Endodermal cell (in vitro differentiated cells): ENCODE results near the gene ARHGEF12. TPM values are rescaled to one million over a fixed set of nuclear protein-coding genes. Genes with fewer than 3 reads are reported as not detected.
A peak's percentile ranks its signal among the peaks of the same experiment; 100 is the strongest.

Experiments used
- DNase-seq: peaks from one replicate; pipeline ENCODE4 v3.0.0-alpha.2; 2017
- H3K27ac ChIP-seq: 2 replicates; pipeline ENCODE4 v1.5.1; 2013; ENCODE audit warnings: mild to moderate bottlenecking, low read depth, low read length, moderate library complexity
- H3K27me3 ChIP-seq: 2 replicates; pipeline ENCODE4 v1.6.1; 2013; ENCODE audit warnings: mild to moderate bottlenecking, low read length, moderate library complexity; ENCODE audit not compliant: insufficient read depth, control insufficient read depth, poor library complexity, severe bottlenecking
- H3K36me3 ChIP-seq: 2 replicates; pipeline ENCODE4 v1.7.0; 2013; ENCODE audit warnings: mild to moderate bottlenecking, low read length, moderate library complexity; ENCODE audit not compliant: control insufficient read depth, insufficient read depth
- H3K4me1 ChIP-seq: one replicate; pipeline ENCODE4 v1.7.0; 2013; ENCODE audit warnings: low read length; ENCODE audit not compliant: control insufficient read depth, insufficient read depth
- H3K4me3 ChIP-seq: 2 replicates; pipeline ENCODE4 v1.5.1; 2013; ENCODE audit warnings: mild to moderate bottlenecking, low read length, moderate library complexity
- H3K9ac ChIP-seq: 2 replicates; pipeline ENCODE4 v1.6.1; 2013; ENCODE audit warnings: mild to moderate bottlenecking, low read length, moderate library complexity; ENCODE audit not compliant: poor library complexity, severe bottlenecking; ENCODE audit errors: extremely low read depth
- H3K9me3 ChIP-seq: 2 replicates; pipeline ENCODE4 v1.6.1; 2013; ENCODE audit warnings: mild to moderate bottlenecking, low read length, moderate library complexity; ENCODE audit not compliant: control insufficient read depth
- H3K27ac Mint-ChIP-seq: 2 replicates; pipeline ENCODE4 v1.8.0; 2020; ENCODE audit warnings: mixed read lengths
- H3K27me3 Mint-ChIP-seq: 2 replicates; pipeline ENCODE4 v1.8.0; 2021; ENCODE audit warnings: mild to moderate bottlenecking, mixed read lengths; ENCODE audit not compliant: insufficient read depth
- H3K36me3 Mint-ChIP-seq: 2 replicates; pipeline ENCODE4 v1.8.0; 2020; ENCODE audit warnings: low read depth, mixed read lengths
- H3K4me1 Mint-ChIP-seq: 2 replicates; pipeline ENCODE4 v1.8.0; 2020; ENCODE audit warnings: mixed read lengths
- H3K4me3 Mint-ChIP-seq: 2 replicates; pipeline ENCODE4 v1.8.0; 2020; ENCODE audit warnings: mild to moderate bottlenecking, moderate library complexity, mixed read lengths
- H3K9me3 Mint-ChIP-seq: 2 replicates; pipeline ENCODE4 v1.8.0; 2020; ENCODE audit warnings: mild to moderate bottlenecking, mixed read lengths
- WGBS, 2 experiments: methylation state at CpG; one replicate each; pipeline versions ENCODE4 v1.1.5 to v1.1.7; 2013; ENCODE audit warnings: missing lambda C conversion rate in 2 of 2, mixed read lengths in 1 of 2; ENCODE audit not compliant: insufficient coverage in 1 of 2, insufficient read length in 1 of 2; 5-methylcytosine and 5-hydroxymethylcytosine counted together
- total RNA-seq, 2 donors: library from RNA; stranded (reverse); fragmentation: NEBNext Ultra II Directional in 1 of 2; extraction: Animal tissue kit (Norgen Biotek cat#: 25700) in 1 of 2; gene quantifications; 2 replicates in 1 of 2; 3 replicates in 1 of 2; pipeline ENCODE4 v1.2.1, GENCODE V29; 2021
- TF ChIP-seq, protein P1 (sequence below): fragments of 200-600 bp; sonication (generic); conservative IDR thresholded peaks from 2 replicates; pipeline ENCODE4 v1.5.0; 2021; ENCODE audit warnings: antibody characterized with exemption, mild to moderate bottlenecking

The ARHGEF12 gene
- total RNA-seq, 2 donors from 2014 or later, result 35.3 to 38.7 TPM

GRCh38 chr11:120352405-120352804 lies 16.2 kb downstream of the ARHGEF12 start:
- Mint-ChIP-seq H3K9me3 (no peaks in the 10 kb centered on the region), H3K4me1 (peaks cover 18% of the 10 kb centered on the region), H3K36me3 (peaks cover 2% of the 10 kb centered on the region), H3K27me3 (no peaks in the 10 kb centered on the region), H3K27ac (no peak overlapping the region), H3K4me3 (no peak overlapping the region)
- H3K9me3 ChIP-seq, result no peaks in the 10 kb centered on the region
- WGBS, 2 experiments, result 98 to 100% methylated on average over 1 to 4 of the region's 6 CpGs
- H3K27ac ChIP-seq, result no peak overlapping the region
- H3K27me3 ChIP-seq, result no peaks in the 10 kb centered on the region
- no peak overlapping the region for H3K4me3 ChIP-seq
- no peaks in the 10 kb centered on the region for H3K36me3 ChIP-seq
- H3K9ac ChIP-seq, result no peak overlapping the region
- no peaks in the 10 kb centered on the region for H3K4me1 ChIP-seq
- TF ChIP-seq, protein P1, sequence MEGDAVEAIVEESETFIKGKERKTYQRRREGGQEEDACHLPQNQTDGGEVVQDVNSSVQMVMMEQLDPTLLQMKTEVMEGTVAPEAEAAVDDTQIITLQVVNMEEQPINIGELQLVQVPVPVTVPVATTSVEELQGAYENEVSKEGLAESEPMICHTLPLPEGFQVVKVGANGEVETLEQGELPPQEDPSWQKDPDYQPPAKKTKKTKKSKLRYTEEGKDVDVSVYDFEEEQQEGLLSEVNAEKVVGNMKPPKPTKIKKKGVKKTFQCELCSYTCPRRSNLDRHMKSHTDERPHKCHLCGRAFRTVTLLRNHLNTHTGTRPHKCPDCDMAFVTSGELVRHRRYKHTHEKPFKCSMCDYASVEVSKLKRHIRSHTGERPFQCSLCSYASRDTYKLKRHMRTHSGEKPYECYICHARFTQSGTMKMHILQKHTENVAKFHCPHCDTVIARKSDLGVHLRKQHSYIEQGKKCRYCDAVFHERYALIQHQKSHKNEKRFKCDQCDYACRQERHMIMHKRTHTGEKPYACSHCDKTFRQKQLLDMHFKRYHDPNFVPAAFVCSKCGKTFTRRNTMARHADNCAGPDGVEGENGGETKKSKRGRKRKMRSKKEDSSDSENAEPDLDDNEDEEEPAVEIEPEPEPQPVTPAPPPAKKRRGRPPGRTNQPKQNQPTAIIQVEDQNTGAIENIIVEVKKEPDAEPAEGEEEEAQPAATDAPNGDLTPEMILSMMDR, result no peak
- DNase-seq, result no peak

- Histone ChIP-seq H3K36me3 (no peaks in the 10 kb centered on the region), H3K27ac (no peak overlapping the region), H3K4me3 (no peak overlapping the region), H3K4me1 (no peaks in the 10 kb centered on the region), H3K9me3 (no peaks in the 10 kb centered on the region), H3K9ac (no peak overlapping the region), H3K27me3 (no peaks in the 10 kb centered on the region)
- TF ChIP-seq, protein P1, result no peak
- Mint-ChIP-seq H3K4me3 (no peak overlapping the region), H3K4me1 (peaks cover 15% of the 10 kb centered on the region), H3K27ac (peak overlapping the region; percentile 24), H3K36me3 (peaks cover 2% of the 10 kb centered on the region), H3K27me3 (no peaks in the 10 kb centered on the region), H3K9me3 (no peaks in the 10 kb centered on the region)
- DNase-seq, result no peak
- 92% methylated on average over 1 of the region's 1 CpG; no CpG with 5 or more reads in 1 of the 2 experiments for WGBS, 2 experiments
Measured at GRCh38 chr11:120354068-120354467, 17.9 kb downstream of the ARHGEF12 start.

- no peak overlapping the region for H3K4me3 ChIP-seq
- Mint-ChIP-seq H3K27ac (no peak overlapping the region), H3K27me3 (no peaks in the 10 kb centered on the region), H3K4me1 (peaks cover 15% of the 10 kb centered on the region), H3K9me3 (peaks cover under 1% of the 10 kb centered on the region), H3K4me3 (no peak overlapping the region), H3K36me3 (peaks cover 5% of the 10 kb centered on the region)
- 92 to 100% methylated on average over 4 to 5 of the region's 6 CpGs for WGBS, 2 experiments
- H3K9ac ChIP-seq, result no peak overlapping the region
- H3K4me1 ChIP-seq, result no peaks in the 10 kb centered on the region
- no peak overlapping the region for H3K27ac ChIP-seq
- TF ChIP-seq, protein P1, result no peak
- H3K9me3 ChIP-seq, result no peaks in the 10 kb centered on the region
- DNase-seq, result no peak
- H3K27me3 ChIP-seq, result no peaks in the 10 kb centered on the region
- H3K36me3 ChIP-seq, result no peaks in the 10 kb centered on the region
Measured at GRCh38 chr11:120354779-120355178, 18.6 kb downstream of the ARHGEF12 start.
